A673 (cell line): ENCODE results near the gene SYT5. TPM values are rescaled to one million over a fixed set of nuclear protein-coding genes. Genes with fewer than 3 reads are reported as not detected.
A peak's percentile ranks its signal among the peaks of the same experiment; 100 is the strongest.

ENCODE experiments used
- Bru-seq: library from RNA; stranded (reverse); fragments of 400-500 nt; gene quantifications from one replicate; lab custom pipeline; 2021; lab: Mats Ljungman, UMichigan
- BruChase-seq, 2 experiments: library from RNA; stranded (reverse); fragments of 400-500 nt; gene quantifications; one replicate each; lab custom pipeline; 2021; lab: Mats Ljungman, UMichigan
- BruUV-seq: library from RNA; stranded (reverse); fragments of 400-500 nt; replicated peaks from 2 replicates; lab custom pipeline; 2021; lab: Mats Ljungman, UMichigan
- CTCF ChIA-PET: fragments of 300-600 bp; sonication (Branson Sonifier 250); formaldehyde crosslinking; loops from one replicate; lab custom pipeline; 2022; ENCODE audit warnings: antibody characterized with exemption; lab: Charles Lee
- POLR2A ChIA-PET: fragments of 300-600 bp; sonication (Branson Sonifier 250); formaldehyde crosslinking; loops from one replicate; lab custom pipeline; 2022; ENCODE audit warnings: antibody characterized with exemption; ENCODE audit not compliant: low non-redundant PET; lab: Charles Lee
- DNase-seq: peaks from one replicate; pipeline ENCODE4 v3.0.0-alpha.2; 2015; ENCODE audit warnings: low spot score
- H3K27ac ChIP-seq: fragments of 200-600 bp; sonication (generic); 2 replicates; pipeline ENCODE4 v1.5.1; 2016; ENCODE audit warnings: mixed run types, low read depth, mild to moderate bottlenecking, mixed read lengths, antibody characterized with exemption, low read length; ENCODE audit not compliant: poor library complexity, severe bottlenecking
- H3K27me3 ChIP-seq: fragments of 200-600 bp; sonication (generic); replicated peaks from 2 replicates; pipeline ENCODE4 v1.6.1; 2017; ENCODE audit warnings: mixed run types, low read depth, mild to moderate bottlenecking, mixed read lengths, antibody characterized with exemption, low read length; ENCODE audit not compliant: insufficient read depth, poor library complexity
- H3K36me3 ChIP-seq: fragments of 200-600 bp; sonication (generic); 2 replicates; pipeline ENCODE4 v1.6.1; 2016; ENCODE audit warnings: mixed run types, mild to moderate bottlenecking, mixed read lengths, antibody characterized with exemption, low read length; ENCODE audit not compliant: insufficient read depth, poor library complexity, severe bottlenecking
- H3K4me1 ChIP-seq: fragments of 200-600 bp; sonication (generic); 2 replicates; pipeline ENCODE4 v1.6.1; 2017; ENCODE audit warnings: mixed run types, mild to moderate bottlenecking, mixed read lengths, antibody characterized with exemption, low read length; ENCODE audit not compliant: insufficient read depth, poor library complexity, severe bottlenecking
- H3K4me3 ChIP-seq: fragments of 200-600 bp; sonication (generic); 2 replicates; pipeline ENCODE4 v1.5.1; 2016; ENCODE audit warnings: low read depth, mixed run types, mild to moderate bottlenecking, mixed read lengths, low read length; ENCODE audit not compliant: poor library complexity, severe bottlenecking
- H3K9me3 ChIP-seq: fragments of 200-600 bp; sonication (generic); 2 replicates; pipeline ENCODE4 v1.6.1; 2016; ENCODE audit warnings: mixed run types, low read depth, mild to moderate bottlenecking, mixed read lengths, antibody characterized with exemption, low read length; ENCODE audit not compliant: poor library complexity, severe bottlenecking
- EZH2 ChIP-seq: fragments of 200-600 bp; sonication (generic); IDR thresholded peaks from 2 replicates; pipeline ENCODE4 v1.6.1; 2017; ENCODE audit warnings: borderline replicate concordance, low read depth, mild to moderate bottlenecking, mixed read lengths, antibody characterized with exemption, low read length; ENCODE audit not compliant: poor library complexity, severe bottlenecking
- intact Hi-C: fragments of 100-400 bp; cut with micrococcal nuclease; formaldehyde crosslinking; loops from one replicate; pipeline ENCODE4 v1.10.0; 2022; ENCODE audit not compliant: unreplicated experiment
- long read RNA-seq: library from polyadenylated mRNA; stranded (forward); transcript quantifications from one replicate; pipeline ENCODE4 v2.0.0, GENCODE V29; 2022
- total RNA-seq: library from RNA; stranded (reverse); gene quantifications from 2 replicates; pipeline ENCODE4 v1.2.3, GENCODE V29; 2021
- TF ChIP-seq, protein P1 (sequence below): fragments of 300-800, 200-600 bp; sonication (generic); conservative IDR thresholded peaks from 2 replicates; pipeline ENCODE4 v1.5.1; 2017; ENCODE audit warnings: low read depth, mild to moderate bottlenecking, antibody characterized with exemption, low read length, moderate library complexity, mixed read lengths

The SYT5 gene
- total RNA-seq (0.28 TPM in 1 of 2 replicates, not detected in the other), Bru-seq, nascent RNA (percentile 15 among the genes with signal in this experiment), BruChase-seq, experiment 1, labeled RNA remaining after a 2-hour chase (percentile 8 among the genes with signal in this experiment), BruChase-seq, experiment 2, labeled RNA remaining after a 6-hour chase (percentile 22 among the genes with signal in this experiment)
- long read RNA-seq, result 0 reads

DNA sequence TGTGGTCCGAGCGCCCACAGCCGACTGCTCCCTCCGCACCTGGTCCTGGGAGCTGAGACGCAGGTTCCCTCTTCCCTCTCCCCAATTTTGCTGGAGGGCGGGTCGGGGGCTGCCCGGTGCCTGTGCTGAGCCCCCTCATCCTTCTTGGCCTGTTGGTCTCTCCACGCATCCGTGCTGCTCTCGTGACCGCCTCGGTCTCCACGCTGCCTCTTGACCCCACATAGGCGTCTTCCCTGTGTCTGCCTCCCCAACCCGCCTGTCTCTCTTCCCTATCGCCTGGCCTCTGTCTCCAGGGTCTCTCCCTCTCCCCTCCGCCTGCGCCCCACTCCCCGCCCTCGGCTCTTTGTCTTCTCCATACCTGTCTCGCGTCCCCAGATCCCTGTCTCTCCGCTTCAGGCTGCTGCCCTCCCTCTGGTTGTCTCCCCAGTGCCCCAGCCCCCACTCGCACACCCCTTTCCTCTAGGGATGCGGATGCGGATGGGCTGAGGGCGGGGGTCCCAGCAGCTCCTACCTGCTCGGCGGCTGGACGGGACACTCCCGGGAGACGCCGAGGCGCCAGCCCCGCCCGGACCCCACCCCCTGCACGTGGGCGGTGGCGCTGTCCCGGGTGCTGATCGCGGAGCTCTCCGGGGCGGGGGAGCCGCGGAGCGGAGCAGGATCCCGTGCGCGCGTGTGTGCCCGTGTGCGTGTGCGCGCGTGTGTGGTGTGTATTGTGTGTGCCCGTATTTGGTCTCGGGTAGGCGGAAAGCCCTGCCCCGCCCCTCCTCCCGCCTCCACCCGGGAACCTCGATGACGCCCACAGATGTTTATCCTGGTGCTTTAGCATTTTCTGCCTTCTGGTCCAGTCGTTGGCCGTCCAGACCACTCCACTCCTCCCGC is at the start of gene SYT5:
Gene SYT5 (minus strand): TSS at position 684 of the 879 bp plus-strand sequence. CDS start 1,248 bp downstream, outside the sequence.
- intact Hi-C loops, result loop anchor here (5.0 kb wide), 1 partner anchor 37 kb away; no protein-coding TSS in a partner anchor
- ChIA-PET POLR2A (no interaction called here), CTCF (no interaction called here)
- no TSS peak for BruUV-seq
- DNase-seq, result peak; percentile 57
- Histone ChIP-seq H3K36me3 (no peaks in the 10 kb centered on the region), H3K4me1 (peaks cover 9% of the 10 kb centered on the region), H3K27ac (no peak within 1 kb of the TSS), H3K9me3 (no peaks in the 10 kb centered on the region), H3K27me3 (peaks cover 35% of the 10 kb centered on the region), H3K4me3 (peak within 1 kb of the TSS; percentile 29)
- no peak for TF ChIP-seq EZH2
- TF ChIP-seq, protein P1, sequence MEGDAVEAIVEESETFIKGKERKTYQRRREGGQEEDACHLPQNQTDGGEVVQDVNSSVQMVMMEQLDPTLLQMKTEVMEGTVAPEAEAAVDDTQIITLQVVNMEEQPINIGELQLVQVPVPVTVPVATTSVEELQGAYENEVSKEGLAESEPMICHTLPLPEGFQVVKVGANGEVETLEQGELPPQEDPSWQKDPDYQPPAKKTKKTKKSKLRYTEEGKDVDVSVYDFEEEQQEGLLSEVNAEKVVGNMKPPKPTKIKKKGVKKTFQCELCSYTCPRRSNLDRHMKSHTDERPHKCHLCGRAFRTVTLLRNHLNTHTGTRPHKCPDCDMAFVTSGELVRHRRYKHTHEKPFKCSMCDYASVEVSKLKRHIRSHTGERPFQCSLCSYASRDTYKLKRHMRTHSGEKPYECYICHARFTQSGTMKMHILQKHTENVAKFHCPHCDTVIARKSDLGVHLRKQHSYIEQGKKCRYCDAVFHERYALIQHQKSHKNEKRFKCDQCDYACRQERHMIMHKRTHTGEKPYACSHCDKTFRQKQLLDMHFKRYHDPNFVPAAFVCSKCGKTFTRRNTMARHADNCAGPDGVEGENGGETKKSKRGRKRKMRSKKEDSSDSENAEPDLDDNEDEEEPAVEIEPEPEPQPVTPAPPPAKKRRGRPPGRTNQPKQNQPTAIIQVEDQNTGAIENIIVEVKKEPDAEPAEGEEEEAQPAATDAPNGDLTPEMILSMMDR, result no peak

DNA sequence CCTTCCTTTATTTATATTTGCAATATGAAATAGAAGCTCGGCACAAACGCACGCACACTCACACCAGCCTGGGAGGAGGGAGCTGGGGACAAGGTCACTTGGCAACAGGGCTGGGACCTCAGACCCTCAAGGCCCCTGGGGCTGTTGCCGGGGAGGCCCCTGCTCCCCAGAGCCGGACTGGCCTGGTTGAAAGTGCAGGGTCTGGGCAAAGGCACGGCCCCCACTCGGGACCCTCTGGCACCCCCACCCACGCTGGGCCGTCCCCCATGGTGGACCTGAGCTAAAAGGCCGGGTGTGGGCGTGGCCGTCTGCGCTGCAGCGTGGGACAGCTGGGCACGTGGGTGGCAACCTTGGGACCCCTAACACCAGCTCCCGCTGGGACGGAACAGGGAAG is 49.7 kb upstream of the SYT5 start:
- Histone ChIP-seq H3K4me1 (no peaks in the 10 kb centered on the region), H3K27ac (no peak overlapping the region), H3K36me3 (peaks cover 36% of the 10 kb centered on the region), H3K4me3 (no peak overlapping the region), H3K27me3 (no peaks in the 10 kb centered on the region), H3K9me3 (no peaks in the 10 kb centered on the region)
- CTCF ChIA-PET, result no interaction called here
- no peak for DNase-seq
- TSS peak; percentile 92 for BruUV-seq
- intact Hi-C loops, result no loop called here
- POLR2A ChIA-PET, result no interaction called here
- TF ChIP-seq EZH2, result no peak
- TF ChIP-seq, protein P1, result no peak

DNA sequence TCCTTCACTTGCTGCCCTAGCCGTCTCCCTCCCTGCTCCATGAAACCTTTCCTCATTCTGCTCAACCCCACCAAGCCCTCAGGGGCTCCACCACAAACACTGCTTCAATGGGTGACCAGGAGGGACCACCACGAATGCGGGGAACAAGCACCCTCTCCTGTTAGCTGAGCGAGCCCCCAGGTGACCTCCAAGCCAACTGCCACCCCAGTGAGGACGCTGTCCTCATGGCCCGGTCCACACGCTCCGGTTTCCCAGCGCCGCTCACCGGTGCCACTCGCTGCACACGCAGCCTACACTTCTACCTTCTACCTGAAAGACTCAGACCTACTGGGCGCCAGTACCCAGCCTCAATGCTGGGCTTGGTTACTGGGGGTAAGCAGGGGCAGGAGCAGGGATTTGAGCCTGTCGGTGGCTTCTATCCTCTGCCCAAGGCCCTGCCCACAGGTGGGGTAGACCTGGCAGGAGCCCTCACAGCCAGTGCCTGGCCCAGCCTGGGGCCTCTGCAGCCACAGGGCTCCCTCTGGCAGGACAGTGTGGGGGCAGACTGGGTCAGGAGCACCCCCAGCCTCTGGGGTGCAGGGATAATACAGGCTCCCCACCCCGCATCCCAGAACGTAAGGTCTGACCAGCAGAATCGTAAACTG is 49.2 kb upstream of the SYT5 start:
- H3K27ac ChIP-seq, result no peak overlapping the region

More for the DNA sequence above, 49.2 kb upstream of the SYT5 start:
- Histone ChIP-seq H3K9me3 (no peaks in the 10 kb centered on the region), H3K4me1 (no peaks in the 10 kb centered on the region), H3K27me3 (no peaks in the 10 kb centered on the region), H3K36me3 (peaks cover 31% of the 10 kb centered on the region), H3K4me3 (no peak overlapping the region)
- ChIA-PET CTCF (no interaction called here), POLR2A (no interaction called here)
- no peak for DNase-seq
- TF ChIP-seq, protein P1, result no peak
- no peak for TF ChIP-seq EZH2
- BruUV-seq, result no TSS peak
- intact Hi-C loops, result no loop called here
